OCI-LY1 (cell line): Measurements from ENCODE around the gene GULP1.

ENCODE experiments used
- CTCF ChIP-seq: fragments of 200-600 bp; sonication (generic), shearing (Covaris generic); IDR thresholded peaks from 2 replicates; pipeline ENCODE4 v1.5.1; 2017; ENCODE audit warnings: mild to moderate bottlenecking, antibody characterized with exemption, low read length, moderate library complexity, mixed read lengths
- EZH2 ChIP-seq: fragments of 200-600 bp; sonication (generic), shearing (Covaris generic); IDR thresholded peaks from 2 replicates; pipeline ENCODE4 v1.8.0; 2017; ENCODE audit warnings: borderline replicate concordance, mixed run types, mild to moderate bottlenecking, antibody characterized with exemption, low read length, moderate library complexity, mixed read lengths

DNA sequence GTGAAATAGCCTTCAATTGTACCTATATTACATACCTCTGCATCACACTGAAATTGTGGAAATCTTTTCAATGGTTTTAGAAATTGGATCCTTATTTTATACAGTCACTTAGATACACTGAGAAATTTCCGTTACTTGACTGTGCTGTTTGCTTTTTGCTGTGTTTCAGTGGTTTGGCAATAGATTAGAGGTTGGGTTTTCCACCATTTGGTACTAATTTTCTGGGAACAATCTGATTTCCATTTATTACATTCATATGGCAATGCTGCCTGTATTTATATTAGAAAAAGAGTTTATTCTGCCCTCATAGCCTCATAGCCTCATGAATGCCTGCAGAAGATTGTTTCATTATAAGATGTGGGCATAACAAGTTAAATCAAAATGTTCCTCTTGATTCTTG lies 285.0 kb downstream of the GULP1 start:
- no peak for TF ChIP-seq CTCF
- TF ChIP-seq EZH2: no peak
